GM23338 (cell line): ENCODE data around the gene CUTC. TPM values are rescaled to one million over a fixed set of nuclear protein-coding genes. Genes with fewer than 3 reads are reported as not detected.

Source experiments
- ATAC-seq: fragments of 200-7000 bp; cut with Tn5 transposase; 3 replicates; pipeline ENCODE4 v1.9.1; 2020
- DNase-seq: peaks from one replicate; pipeline ENCODE4 v3.0.0-alpha.2; 2015; ENCODE audit warnings: low spot score
- H2AFZ ChIP-seq: fragments of 200-600 bp; sonication (generic); 2 replicates; pipeline ENCODE4 v1.8.0; 2016; ENCODE audit warnings: antibody characterized with exemption, mild to moderate bottlenecking, moderate library complexity
- H3F3A ChIP-seq: fragments of 200-600 bp; sonication (generic); replicated peaks from 2 replicates; pipeline ENCODE4 v1.8.0; 2017; ENCODE audit warnings: antibody characterized with exemption, mixed run types, low read depth
- H3K27ac ChIP-seq: fragments of 200-600 bp; sonication (generic); 2 replicates; pipeline ENCODE4 v1.6.1; 2016; ENCODE audit warnings: low read depth
- H3K27me3 ChIP-seq: fragments of 200-600 bp; sonication (generic); 2 replicates; pipeline ENCODE4 v1.8.0; 2016; ENCODE audit warnings: mild to moderate bottlenecking, mixed run types, moderate library complexity; ENCODE audit not compliant: insufficient read depth
- H3K36me3 ChIP-seq: fragments of 200-600 bp; sonication (generic); 2 replicates; pipeline ENCODE4 v1.8.0; 2016; ENCODE audit warnings: mild to moderate bottlenecking; ENCODE audit not compliant: insufficient read depth
- H3K4me1 ChIP-seq: fragments of 200-600 bp; sonication (generic); 2 replicates; pipeline ENCODE4 v1.8.0; 2016; ENCODE audit warnings: mild to moderate bottlenecking, moderate library complexity; ENCODE audit not compliant: insufficient read depth
- H3K4me2 ChIP-seq: fragments of 200-600 bp; sonication (generic); 2 replicates; pipeline ENCODE4 v1.7.1; 2017; ENCODE audit warnings: mixed run types
- H3K4me3 ChIP-seq: fragments of 200-600 bp; sonication (generic); 2 replicates; pipeline ENCODE4 v1.6.1; 2016; ENCODE audit warnings: mixed run types
- H3K79me2 ChIP-seq: fragments of 200-600 bp; sonication (generic); replicated peaks from 2 replicates; pipeline ENCODE4 v1.8.0; 2017; ENCODE audit warnings: mild to moderate bottlenecking; ENCODE audit not compliant: insufficient read depth
- H3K9me2 ChIP-seq: fragments of 200-600 bp; sonication (generic); 2 replicates; pipeline ENCODE4 v1.8.0; 2017; ENCODE audit not compliant: insufficient read depth
- H4K20me1 ChIP-seq: fragments of 200-600 bp; sonication (generic); replicated peaks from 2 replicates; pipeline ENCODE4 v1.8.0; 2017; ENCODE audit warnings: mild to moderate bottlenecking; ENCODE audit not compliant: insufficient read depth
- H3K27ac Mint-ChIP-seq: 2 replicates; pipeline ENCODE4 v1.8.0; 2020; ENCODE audit warnings: inconsistent platforms, mild to moderate bottlenecking, moderate library complexity, mixed read lengths
- H3K27me3 Mint-ChIP-seq: 3 replicates; pipeline ENCODE4 v1.8.0; 2022; ENCODE audit warnings: low read depth, mild to moderate bottlenecking, moderate library complexity, mixed read lengths, inconsistent platforms; ENCODE audit not compliant: insufficient read depth, poor library complexity
- H3K36me3 Mint-ChIP-seq: 3 replicates; pipeline ENCODE4 v1.8.0; 2021; ENCODE audit warnings: low read depth, mild to moderate bottlenecking, inconsistent platforms, moderate library complexity, mixed read lengths
- H3K4me1 Mint-ChIP-seq: 3 replicates; pipeline ENCODE4 v1.8.0; 2020; ENCODE audit warnings: mild to moderate bottlenecking, inconsistent platforms, mixed read lengths
- H3K4me3 Mint-ChIP-seq: 3 replicates; pipeline ENCODE4 v1.8.0; 2021; ENCODE audit warnings: moderate library complexity, mild to moderate bottlenecking, inconsistent platforms, mixed read lengths
- H3K9me3 Mint-ChIP-seq: 3 replicates; pipeline ENCODE4 v1.8.0; 2020; ENCODE audit warnings: moderate library complexity, mild to moderate bottlenecking, inconsistent platforms, mixed read lengths
- CREB1 ChIP-seq: fragments of 250-450 bp; sonication (Bioruptor Pico); IDR thresholded peaks from 2 replicates; pipeline ENCODE4 v1.5.0; 2020; ENCODE audit warnings: low read depth, mild to moderate bottlenecking, moderate library complexity
- ETS1 ChIP-seq: IDR thresholded peaks from 2 replicates; pipeline ENCODE4 v1.6.1; 2016; ENCODE audit warnings: antibody characterized with exemption
- EZH2phosphoT487 ChIP-seq: fragments of 200-600 bp; sonication (generic); IDR thresholded peaks from one replicate; pipeline ENCODE4 v1.8.1; 2018; ENCODE audit warnings: antibody characterized with exemption; ENCODE audit not compliant: unreplicated experiment
- JUNB ChIP-seq: IDR thresholded peaks from one replicate; pipeline ENCODE4 v1.6.1; 2016; ENCODE audit warnings: antibody characterized with exemption; ENCODE audit not compliant: unreplicated experiment
- NANOG ChIP-seq: IDR thresholded peaks from 2 replicates; pipeline ENCODE4 v1.6.1; 2016; ENCODE audit warnings: antibody characterized with exemption, borderline replicate concordance
- POLR2AphosphoS5 ChIP-seq: IDR thresholded peaks from 2 replicates; pipeline ENCODE4 v1.6.1; 2016; ENCODE audit warnings: antibody characterized with exemption, low read depth
- REST ChIP-seq: IDR thresholded peaks from one replicate; pipeline ENCODE4 v1.6.1; 2018; ENCODE audit warnings: antibody characterized with exemption; ENCODE audit not compliant: unreplicated experiment
- STAT1 ChIP-seq: IDR thresholded peaks from one replicate; pipeline ENCODE4 v1.6.1; 2016; ENCODE audit warnings: antibody characterized with exemption; ENCODE audit not compliant: unreplicated experiment
- ZNF114 ChIP-seq: fragments of 250-450 bp; sonication (Bioruptor Pico); IDR thresholded peaks from 2 replicates; pipeline ENCODE4 v1.5.0; 2020; ENCODE audit warnings: mild to moderate bottlenecking, moderate library complexity
- ZNF331 ChIP-seq: fragments of 250-450 bp; sonication (Bioruptor Pico); IDR thresholded peaks from 2 replicates; pipeline ENCODE4 v1.5.0; 2020; ENCODE audit warnings: low read depth, mild to moderate bottlenecking, moderate library complexity
- ZNF462 ChIP-seq: fragments of 250-450 bp; sonication (Bioruptor Pico); IDR thresholded peaks from 2 replicates; pipeline ENCODE4 v1.5.0; 2020; ENCODE audit warnings: mild to moderate bottlenecking, moderate library complexity
- polyA plus RNA-seq: library from polyadenylated mRNA; unstranded; fragments of >200 nt; fragmentation: Nextera tagmentation; extraction: Ambion mirVana; gene quantifications from 2 replicates; pipeline ENCODE4 v1.2.1, GENCODE V29; 2016
- total RNA-seq: library from RNA; depleted of rRNA; stranded (reverse); fragments of >200 nt; shearing (Covaris generic); gene quantifications from 2 replicates; pipeline ENCODE4 v1.2.3, GENCODE V29; 2014

Gene CUTC
- total and polyA plus RNA-seq, 2 experiments from 2014 or later = 20.2 to 30.4 TPM

GRCh38 chr10:99798031-99798430 lies 66.0 kb downstream of the CUTC start:
- Histone ChIP-seq H3F3A (no peaks in the 10 kb centered on the region), H3K4me2 (no peak overlapping the region), H3K4me3 (no peak overlapping the region), H4K20me1 (no peaks in the 10 kb centered on the region), H3K79me2 (no peaks in the 10 kb centered on the region), H3K27ac (no peak overlapping the region), H3K9me2 (no peaks in the 10 kb centered on the region; the same call in 1 of the 2 replicates), H2AFZ (no peak overlapping the region), H3K4me1 (no peaks in the 10 kb centered on the region), H3K27me3 (no peaks in the 10 kb centered on the region), H3K36me3 (no peaks in the 10 kb centered on the region)
- ATAC-seq (no peak), DNase-seq (no peak)
- Mint-ChIP-seq H3K27ac (no peak overlapping the region), H3K4me3 (no peak overlapping the region), H3K4me1 (no peaks in the 10 kb centered on the region), H3K36me3 (no peaks in the 10 kb centered on the region), H3K27me3 (no peaks in the 10 kb centered on the region), H3K9me3 (no peaks in the 10 kb centered on the region)
- TF ChIP-seq ETS1 (no peak), ZNF114 (CRISPR knock-in tag) (no peak), NANOG (no peak), ZNF331 (CRISPR knock-in tag) (no peak), ZNF462 (CRISPR knock-in tag) (no peak), POLR2AphosphoS5 (no peak), EZH2phosphoT487 (no peak), STAT1 (no peak), REST (no peak), CREB1 (CRISPR knock-in tag) (no peak), JUNB (no peak)
